CD14-positive monocyte (primary cell): ENCODE results near the gene SRC. TPM values are rescaled to one million over a fixed set of nuclear protein-coding genes. Genes with fewer than 3 reads are reported as not detected.

Experiments
- DNase-seq, 3 donors: peaks; one replicate each; pipeline ENCODE4 v3.0.0-alpha.2; 2011 to 2022
- H2AFZ ChIP-seq: 2 replicates; pipeline ENCODE4 v1.6.0; 2012; ENCODE audit warnings: mild to moderate bottlenecking, low read depth, low read length, inconsistent platforms; ENCODE audit not compliant: insufficient read depth, poor library complexity, severe bottlenecking
- H3K27ac ChIP-seq, 2 donors: 1 replicate in 1 of 2; 2 replicates in 1 of 2; pipeline ENCODE4 v1.5.1; 2012 to 2013; ENCODE audit warnings: low read length in 2 of 2, control low read depth in 1 of 2, inconsistent platforms in 1 of 2, low read depth in 1 of 2, mild to moderate bottlenecking in 1 of 2
- H3K27me3 ChIP-seq, 2 donors: one replicate each; pipeline versions ENCODE4 v1.6.0 to v1.6.1; 2011 to 2013; ENCODE audit warnings: low read length in 2 of 2; ENCODE audit not compliant: control insufficient read depth in 2 of 2, insufficient read depth in 2 of 2
- H3K36me3 ChIP-seq, 2 donors: replicated peaks in 1 of 2; 1 replicate in 1 of 2; 2 replicates in 1 of 2; pipeline versions ENCODE4 v1.5.1 to v1.6.1; 2012 to 2013; ENCODE audit warnings: low read length in 2 of 2, control low read depth in 1 of 2, inconsistent platforms in 1 of 2, mild to moderate bottlenecking in 1 of 2; ENCODE audit not compliant: insufficient read depth in 2 of 2, control insufficient read depth in 1 of 2
- H3K4me1 ChIP-seq, 2 donors: 1 replicate in 1 of 2; 2 replicates in 1 of 2; pipeline versions ENCODE4 v1.5.1 to v1.6.1; 2012 to 2013; ENCODE audit warnings: low read length in 2 of 2, control low read depth in 1 of 2, inconsistent platforms in 1 of 2, mild to moderate bottlenecking in 1 of 2, moderate library complexity in 1 of 2; ENCODE audit not compliant: insufficient read depth in 2 of 2, control insufficient read depth in 1 of 2
- H3K4me2 ChIP-seq: replicated peaks from 2 replicates; pipeline ENCODE3; 2012; ENCODE audit warnings: low read length, moderate library complexity, mild to moderate bottlenecking; ENCODE audit not compliant: poor library complexity, severe bottlenecking; ENCODE audit errors: extremely low read depth
- H3K4me3 ChIP-seq, 3 experiments: fragments of 200-600 bp in 1 of 3; sonication (generic) in 1 of 3; replicated peaks in 1 of 3; 1 replicate in 2 of 3; 2 replicates in 1 of 3; pipeline ENCODE4 v1.5.1; 2011 to 2013; ENCODE audit warnings: low read length in 3 of 3, mild to moderate bottlenecking in 3 of 3, control low read depth in 2 of 3, low read depth in 2 of 3, inconsistent platforms in 1 of 3, moderate library complexity in 1 of 3
- H3K79me2 ChIP-seq: 2 replicates; pipeline ENCODE4 v1.6.0; 2012; ENCODE audit warnings: mild to moderate bottlenecking, control low read depth, inconsistent platforms, low read length, moderate library complexity; ENCODE audit not compliant: insufficient read depth
- H3K9ac ChIP-seq: 2 replicates; pipeline ENCODE4 v1.6.0; 2017; ENCODE audit warnings: low read length, mild to moderate bottlenecking; ENCODE audit not compliant: insufficient read depth, poor library complexity, severe bottlenecking
- H3K9me3 ChIP-seq, 2 donors: replicated peaks in 1 of 2; 1 replicate in 1 of 2; 2 replicates in 1 of 2; pipeline versions ENCODE4 v1.5.1 to v1.6.1; 2012 to 2013; ENCODE audit warnings: low read length in 2 of 2, control low read depth in 1 of 2; ENCODE audit not compliant: control insufficient read depth in 1 of 2, insufficient read depth in 1 of 2
- H4K20me1 ChIP-seq: 2 replicates; pipeline ENCODE4 v1.6.0; 2012; ENCODE audit warnings: mild to moderate bottlenecking, low read length, control low read depth, moderate library complexity; ENCODE audit not compliant: insufficient read depth
- H3K27ac Mint-ChIP-seq, 7 donors: one replicate each; pipeline ENCODE4 v1.8.0; 2020; ENCODE audit warnings: mild to moderate bottlenecking in 7 of 7, mixed read lengths in 7 of 7, moderate library complexity in 6 of 7, inconsistent platforms in 2 of 7
- H3K27me3 Mint-ChIP-seq, 3 donors: one replicate each; pipeline ENCODE4 v1.8.0; 2021 to 2022; ENCODE audit warnings: low read depth in 3 of 3, mild to moderate bottlenecking in 3 of 3, mixed read lengths in 3 of 3, moderate library complexity in 3 of 3, inconsistent platforms in 1 of 3
- H3K36me3 Mint-ChIP-seq, 2 donors: one replicate each; pipeline ENCODE4 v1.8.0; 2020; ENCODE audit warnings: mixed read lengths in 2 of 2, inconsistent platforms in 1 of 2, mild to moderate bottlenecking in 1 of 2
- H3K4me1 Mint-ChIP-seq: one replicate; pipeline ENCODE4 v1.8.0; 2020; ENCODE audit warnings: mild to moderate bottlenecking, mixed read lengths
- H3K4me3 Mint-ChIP-seq, 2 donors: one replicate each; pipeline ENCODE4 v1.8.0; 2020; ENCODE audit warnings: mild to moderate bottlenecking in 2 of 2, mixed read lengths in 2 of 2, moderate library complexity in 1 of 2
- H3K9me3 Mint-ChIP-seq, 7 donors: one replicate each; pipeline ENCODE4 v1.8.0; 2020 to 2022; ENCODE audit warnings: mixed read lengths in 7 of 7, mild to moderate bottlenecking in 6 of 7, moderate library complexity in 6 of 7, inconsistent platforms in 2 of 7
- WGBS: methylation state at CpG from one replicate; pipeline ENCODE4 v1.1.5; 2013; ENCODE audit warnings: missing lambda C conversion rate; ENCODE audit not compliant: insufficient coverage; 5-methylcytosine and 5-hydroxymethylcytosine counted together
- intact Hi-C, 2 donors: fragments of 100-400 bp; cut with micrococcal nuclease; formaldehyde crosslinking; loops; one replicate each; pipeline versions ENCODE4 v1.15.0 to v1.15.1; 2023
- polyA plus RNA-seq, 3 donors: library from polyadenylated mRNA; depleted of rRNA in 1 of 3; unstranded in 2 of 3; stranded (reverse) in 1 of 3; fragments of 300-500 nt in 2 of 3; fragments of >200 nt in 1 of 3; fragmentation: Illumina TruSeq in 2 of 3; gene quantifications; 1 replicate in 2 of 3; 2 replicates in 1 of 3; pipeline ENCODE4 v1.2.3, GENCODE V29; 2012 to 2021
- TF ChIP-seq, protein P1 (sequence below): fragments of 200-600 bp; IDR thresholded peaks from one replicate; pipeline ENCODE4 v1.8.0; 2022; ENCODE audit warnings: antibody characterized with exemption, mild to moderate bottlenecking

Gene SRC
- polyA plus RNA-seq, 3 donors = 4.9 to 55.1 (median 6.8) TPM

DNA sequence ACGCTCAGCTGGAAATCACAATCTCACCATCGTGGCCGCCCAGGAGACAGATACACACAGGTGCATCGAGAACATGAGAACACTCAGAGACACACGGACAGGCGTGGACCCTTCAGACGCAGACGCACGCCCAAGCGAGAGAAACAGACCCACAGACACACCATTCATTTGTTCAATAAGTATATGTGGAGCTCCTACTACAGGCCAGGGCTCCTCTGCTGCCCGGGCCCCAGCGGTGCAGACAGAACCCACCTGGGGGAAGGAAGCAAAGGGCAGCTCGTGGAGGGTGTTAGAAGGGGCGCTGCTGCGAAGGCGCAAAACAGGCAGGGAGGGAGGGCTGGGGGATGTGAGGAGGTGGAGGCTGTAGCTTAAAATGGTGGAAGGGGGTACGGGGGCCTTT is 39.2 kb downstream of the SRC start:
- Histone ChIP-seq H3K4me2 (no peak overlapping the region), H3K36me3 (peaks cover 21 to 28% of the 10 kb centered on the region in 2 donors), H2AFZ (no peak overlapping the region), H3K79me2 (no peaks in the 10 kb centered on the region), H3K4me3 (peak overlapping the region in 1 of 3 experiments; percentile 68), H4K20me1 (no peaks in the 10 kb centered on the region), H3K27me3 (no peaks in the 10 kb centered on the region), H3K9ac (no peak overlapping the region), H3K4me1 (peaks cover 32 to 44% of the 10 kb centered on the region in 2 donors), H3K9me3 (no peaks in the 10 kb centered on the region), H3K27ac (no peak overlapping the region)
- intact Hi-C loops = loop anchor here (2.0 to 10.0 kb wide), 4 partner anchors 70 to 190 kb away; partner anchors contain the start of gene BLCAP (in 1 of the 2)
- Mint-ChIP-seq H3K4me1 (peaks cover 36% of the 10 kb centered on the region), H3K4me3 (peak overlapping the region; percentile 66 to 84), H3K36me3 (peaks cover 44 to 50% of the 10 kb centered on the region in 2 donors), H3K9me3 (no peaks in the 10 kb centered on the region), H3K27ac (peak overlapping the region in 5 of 7 donors; percentile 10 to 89 (median 72)), H3K27me3 (peaks cover 9 to 18% (median 12%) of the 10 kb centered on the region in 3 donors)
- TF ChIP-seq, protein P1, sequence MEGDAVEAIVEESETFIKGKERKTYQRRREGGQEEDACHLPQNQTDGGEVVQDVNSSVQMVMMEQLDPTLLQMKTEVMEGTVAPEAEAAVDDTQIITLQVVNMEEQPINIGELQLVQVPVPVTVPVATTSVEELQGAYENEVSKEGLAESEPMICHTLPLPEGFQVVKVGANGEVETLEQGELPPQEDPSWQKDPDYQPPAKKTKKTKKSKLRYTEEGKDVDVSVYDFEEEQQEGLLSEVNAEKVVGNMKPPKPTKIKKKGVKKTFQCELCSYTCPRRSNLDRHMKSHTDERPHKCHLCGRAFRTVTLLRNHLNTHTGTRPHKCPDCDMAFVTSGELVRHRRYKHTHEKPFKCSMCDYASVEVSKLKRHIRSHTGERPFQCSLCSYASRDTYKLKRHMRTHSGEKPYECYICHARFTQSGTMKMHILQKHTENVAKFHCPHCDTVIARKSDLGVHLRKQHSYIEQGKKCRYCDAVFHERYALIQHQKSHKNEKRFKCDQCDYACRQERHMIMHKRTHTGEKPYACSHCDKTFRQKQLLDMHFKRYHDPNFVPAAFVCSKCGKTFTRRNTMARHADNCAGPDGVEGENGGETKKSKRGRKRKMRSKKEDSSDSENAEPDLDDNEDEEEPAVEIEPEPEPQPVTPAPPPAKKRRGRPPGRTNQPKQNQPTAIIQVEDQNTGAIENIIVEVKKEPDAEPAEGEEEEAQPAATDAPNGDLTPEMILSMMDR = no peak
- WGBS = 86% methylated on average over 9 of the region's 17 CpGs
- DNase-seq = no peak

DNA sequence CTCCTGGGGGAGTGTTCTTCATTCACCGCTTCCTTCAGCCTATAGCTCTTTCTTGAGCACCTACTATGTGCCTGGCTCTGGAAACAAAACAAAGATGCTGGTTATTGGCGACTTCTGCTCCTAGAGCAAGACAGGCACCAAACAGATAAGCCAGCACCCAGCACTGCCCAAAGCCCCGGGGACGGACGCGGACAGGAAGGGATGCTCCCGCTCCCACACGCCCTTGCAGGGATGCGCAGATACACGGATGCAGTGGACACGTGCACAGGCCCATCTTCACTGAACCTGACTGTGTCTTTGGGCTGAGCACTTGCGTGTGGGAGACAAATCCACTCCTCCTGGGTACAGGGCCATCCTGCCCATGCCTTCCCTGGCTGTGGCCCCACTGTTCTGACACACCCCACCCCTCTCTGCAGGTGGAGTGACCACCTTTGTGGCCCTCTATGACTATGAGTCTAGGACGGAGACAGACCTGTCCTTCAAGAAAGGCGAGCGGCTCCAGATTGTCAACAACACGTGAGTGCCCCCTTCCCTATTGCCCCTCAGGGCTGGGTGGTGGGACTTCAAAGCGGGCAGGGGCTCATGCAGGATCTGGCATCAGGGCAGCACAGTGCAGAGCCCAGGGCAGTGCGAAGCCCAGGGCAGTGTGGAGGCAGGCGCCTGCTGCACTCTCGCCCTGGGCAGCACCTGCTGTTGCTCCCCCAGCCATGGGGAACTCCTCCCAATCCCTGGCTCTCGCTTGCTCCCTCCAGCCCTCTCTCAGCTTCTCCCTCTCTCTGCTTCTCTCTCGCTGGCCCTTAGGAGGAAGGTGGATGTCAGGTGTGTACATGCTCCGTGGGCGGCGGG is 39.9 kb downstream of the SRC start:
- H3K9ac ChIP-seq = no peak overlapping the region
- no peak for DNase-seq

More for the DNA sequence above, 39.9 kb downstream of the SRC start:
- H3K4me1 Mint-ChIP-seq = peaks cover 35% of the 10 kb centered on the region
- Histone ChIP-seq H3K27ac (no peak overlapping the region), H3K4me1 (peaks cover 32 to 43% of the 10 kb centered on the region in 2 donors), H3K4me2 (no peak overlapping the region), H2AFZ (no peak overlapping the region), H4K20me1 (no peaks in the 10 kb centered on the region), H3K79me2 (no peaks in the 10 kb centered on the region), H3K27me3 (no peaks in the 10 kb centered on the region), H3K36me3 (peaks cover 21 to 28% of the 10 kb centered on the region in 2 donors), H3K9me3 (no peaks in the 10 kb centered on the region), H3K4me3 (no peak overlapping the region)
- peaks cover 9 to 18% (median 14%) of the 10 kb centered on the region in 3 donors for H3K27me3 Mint-ChIP-seq
- WGBS = 95% methylated on average over 16 of the region's 25 CpGs
- peaks cover 48 to 49% of the 10 kb centered on the region in 2 donors for H3K36me3 Mint-ChIP-seq
- intact Hi-C loops = loop anchor here (2.0 to 10.0 kb wide), 4 partner anchors 71 to 191 kb away; partner anchors contain the start of gene BLCAP (in 1 of the 2)
- H3K4me3 Mint-ChIP-seq = peak overlapping the region in 1 of 2 donors; percentile 15
- H3K27ac Mint-ChIP-seq = peak overlapping the region in 1 of 7 donors; percentile 33
- TF ChIP-seq, protein P1 = no peak
- no peaks in the 10 kb centered on the region for H3K9me3 Mint-ChIP-seq
